Central memory CD4-positive, alpha-beta T cell (primary cell): ENCODE data around the gene EMC7.
"Not testable (repeated sequence)": the region's sequence is repeated elsewhere in the genome, so short reads cannot be mapped to it uniquely, and the experiment has no call there.

ENCODE experiments used
- DNase-seq: peaks from one replicate; pipeline ENCODE4 v3.0.0; 2022

EMC7 gene

DNA sequence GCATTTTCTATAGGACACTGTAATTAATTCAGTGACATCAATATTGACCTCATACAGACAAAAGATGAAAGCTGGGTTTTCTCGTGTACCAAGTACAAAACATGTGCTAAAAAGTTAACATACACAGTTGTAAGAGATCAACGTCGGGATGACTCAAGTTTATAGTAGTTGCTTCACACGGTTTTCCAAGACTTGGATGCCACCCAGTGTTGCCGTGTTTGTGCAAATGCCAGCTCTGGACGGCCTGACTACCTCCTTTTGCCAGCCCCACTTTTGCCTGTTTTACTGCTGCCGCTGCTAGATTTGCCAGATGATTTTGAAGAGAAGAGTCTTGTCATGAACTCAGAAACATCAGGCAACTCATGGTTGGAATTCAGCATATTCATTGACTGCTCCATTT is 17.6 kb downstream of the EMC7 start:
- no peak for DNase-seq

DNA sequence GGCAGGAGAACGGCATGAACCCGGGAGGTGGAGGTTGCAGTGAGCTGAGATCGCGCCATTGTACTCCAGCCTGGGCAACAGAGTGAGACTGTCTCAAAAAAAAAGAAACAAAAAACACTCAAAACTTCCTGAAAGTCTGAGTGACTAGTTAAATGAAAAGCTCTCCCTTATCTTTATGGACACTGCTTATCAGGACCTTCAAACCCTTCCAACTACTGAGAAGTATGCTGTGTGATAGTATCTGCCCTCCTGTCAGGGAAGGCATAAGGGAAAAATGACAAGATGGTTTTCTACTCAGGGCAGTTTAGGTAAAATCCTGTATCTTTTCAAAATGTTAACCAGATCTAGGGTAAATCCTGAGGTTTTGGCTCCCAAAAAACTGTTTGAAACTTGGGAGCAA is 21.8 kb downstream of the EMC7 start:
- no peak for DNase-seq

DNA sequence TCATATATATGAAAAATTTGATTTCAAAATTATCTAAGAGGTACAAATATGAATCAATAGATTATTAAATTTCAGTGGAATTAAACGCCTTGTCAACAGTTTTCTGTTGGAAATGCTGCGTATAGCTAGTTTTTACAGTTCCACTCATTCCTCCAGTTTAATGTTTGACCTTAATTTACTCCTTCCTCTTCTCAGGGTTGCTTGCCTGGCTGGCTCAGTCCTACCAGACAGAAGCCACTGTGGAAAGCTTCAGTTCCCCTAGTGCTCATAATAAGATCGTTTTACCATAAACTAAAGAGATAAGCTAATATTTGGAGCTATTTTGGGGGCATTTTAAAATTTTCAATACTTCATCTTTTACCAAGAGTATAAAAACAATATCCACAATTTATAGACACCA is 22.8 kb downstream of the EMC7 start:
- no peak for DNase-seq

DNA sequence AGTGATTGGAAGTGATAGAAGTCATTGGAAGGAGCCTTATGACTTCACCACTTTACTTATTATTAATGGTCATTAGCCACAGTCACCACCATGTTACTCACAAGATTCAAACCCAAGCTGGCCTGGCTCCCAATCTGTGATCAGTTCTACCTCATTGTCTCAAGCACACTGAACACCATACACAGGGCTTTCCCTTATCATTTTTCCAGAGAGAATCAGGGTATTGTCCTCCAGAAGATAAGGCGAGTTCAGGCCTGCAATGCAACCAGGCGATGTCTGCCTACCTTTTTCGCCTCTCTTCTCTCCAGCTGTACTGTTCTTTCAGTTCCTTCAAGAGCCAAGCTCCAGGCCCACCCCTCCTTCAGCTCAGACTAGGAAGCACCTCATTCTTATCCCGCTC is 24.9 kb downstream of the EMC7 start:
- no peak for DNase-seq

DNA sequence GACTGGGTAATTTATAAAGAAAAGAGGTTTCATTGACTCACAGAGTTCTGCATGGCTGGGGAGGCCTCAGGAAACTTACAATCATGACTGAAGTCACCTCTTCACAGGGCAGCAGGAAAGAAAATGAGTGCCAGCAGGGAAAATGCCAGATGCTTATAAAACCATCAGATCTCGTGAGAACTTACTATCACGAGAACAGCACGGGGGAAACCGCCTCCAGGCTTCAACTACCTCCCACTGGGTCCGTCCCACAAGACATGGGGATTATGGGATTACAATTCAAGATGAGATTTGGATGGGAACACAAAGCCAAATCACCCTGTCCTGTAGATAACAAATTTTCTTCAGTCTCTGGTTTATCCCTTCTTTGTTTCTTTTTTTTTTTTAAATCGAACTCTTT is 31.7 kb downstream of the EMC7 start:
- DNase-seq = no peak

DNA sequence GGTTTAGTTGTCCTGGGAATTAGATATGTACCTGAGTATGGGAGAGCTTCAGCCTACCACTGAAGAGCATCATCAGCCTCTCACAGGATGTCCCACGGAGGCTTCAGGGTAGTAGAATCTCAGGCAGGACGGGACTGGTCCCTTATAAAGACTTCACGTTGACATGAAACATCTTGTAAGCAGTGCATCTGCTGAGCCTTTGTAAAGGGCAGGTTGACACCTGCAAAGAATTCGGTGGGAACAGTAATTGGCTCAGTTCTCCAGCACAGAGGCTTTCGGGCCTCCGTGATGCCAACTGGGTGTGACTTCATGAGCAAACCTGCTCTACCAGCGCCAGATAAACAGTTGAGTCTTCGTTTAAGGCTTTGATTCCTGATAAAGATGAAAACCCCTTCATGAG is 35.7 kb downstream of the EMC7 start:
- DNase-seq = no peak

DNA sequence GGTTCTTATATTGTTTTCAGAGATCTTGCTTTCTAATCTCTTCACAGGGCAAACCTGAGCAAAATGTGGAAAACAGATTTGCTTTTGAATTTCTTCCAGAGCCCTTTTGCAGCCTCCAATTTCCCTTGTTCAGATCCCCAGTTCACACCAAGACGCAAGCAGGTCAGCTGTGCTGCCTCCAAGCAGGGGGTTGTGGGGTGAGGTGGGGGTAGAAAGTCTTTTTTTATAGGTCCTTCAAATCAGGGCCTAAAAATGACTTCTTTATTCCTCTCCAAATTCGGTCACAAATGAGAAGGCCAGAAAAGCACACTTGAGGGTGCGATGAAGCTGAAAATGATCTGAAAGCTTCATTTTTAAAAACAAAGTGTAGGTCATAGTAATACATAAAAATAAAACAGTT is 36.4 kb downstream of the EMC7 start:
- DNase-seq = no peak

DNA sequence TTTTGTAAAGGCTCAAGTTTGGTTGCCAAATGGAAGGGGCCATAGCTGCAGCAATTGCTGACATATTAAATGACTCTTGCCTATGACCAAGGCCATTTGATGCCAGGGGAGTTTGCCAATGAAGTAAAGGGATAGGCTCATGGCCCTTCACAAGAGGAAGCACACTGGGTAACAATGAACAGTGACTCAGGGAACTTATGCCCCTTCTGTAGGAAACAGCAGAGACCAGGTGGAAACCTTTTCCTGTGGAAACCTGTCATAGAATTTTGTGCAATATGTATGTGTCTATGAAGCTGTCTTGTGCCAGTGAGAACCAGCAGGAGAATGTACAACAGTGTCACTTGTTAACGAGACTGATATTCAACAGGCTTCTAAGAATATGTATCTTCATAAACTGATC is 37.2 kb downstream of the EMC7 start:
- no peak for DNase-seq

DNA sequence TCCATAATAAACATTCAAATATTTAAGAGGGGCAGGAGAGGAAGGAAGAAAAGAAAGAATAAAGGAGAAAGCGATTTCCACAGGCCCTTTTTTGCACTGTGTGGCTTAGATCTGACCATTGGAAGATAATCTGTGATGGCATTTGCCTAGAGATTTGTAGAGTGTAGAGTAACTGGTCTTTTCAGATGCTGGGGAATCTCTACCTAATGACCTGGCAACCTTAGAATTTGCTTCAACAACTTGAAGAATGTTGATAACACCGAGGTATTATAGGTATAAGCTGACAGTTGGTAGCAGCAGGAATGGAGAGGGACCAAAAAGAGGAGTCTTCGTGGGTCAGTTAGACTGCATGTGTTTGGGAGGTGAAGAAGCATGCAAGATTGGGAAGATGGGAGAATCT is 41.7 kb downstream of the EMC7 start:
- no peak for DNase-seq

DNA sequence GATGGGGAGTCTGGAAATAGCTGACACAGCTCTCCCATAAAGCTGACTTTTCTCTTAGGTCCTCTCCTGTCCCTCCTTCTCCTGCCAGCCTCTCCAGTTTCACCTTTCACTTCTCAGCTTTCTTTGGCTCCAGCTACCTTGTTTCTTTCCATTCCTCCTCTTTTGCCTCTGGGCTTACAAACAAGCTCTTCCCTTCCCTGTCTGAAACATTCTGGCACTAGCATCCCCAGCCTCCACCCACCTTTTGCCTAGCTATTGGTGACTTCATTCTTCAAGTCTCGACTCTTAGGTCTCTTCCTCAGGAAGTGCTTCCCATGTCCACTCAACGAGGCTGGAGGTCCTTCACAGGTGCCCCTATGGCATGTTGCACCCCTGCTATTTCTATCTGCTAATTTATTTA is 42.2 kb downstream of the EMC7 start:
- DNase-seq = no peak

DNA sequence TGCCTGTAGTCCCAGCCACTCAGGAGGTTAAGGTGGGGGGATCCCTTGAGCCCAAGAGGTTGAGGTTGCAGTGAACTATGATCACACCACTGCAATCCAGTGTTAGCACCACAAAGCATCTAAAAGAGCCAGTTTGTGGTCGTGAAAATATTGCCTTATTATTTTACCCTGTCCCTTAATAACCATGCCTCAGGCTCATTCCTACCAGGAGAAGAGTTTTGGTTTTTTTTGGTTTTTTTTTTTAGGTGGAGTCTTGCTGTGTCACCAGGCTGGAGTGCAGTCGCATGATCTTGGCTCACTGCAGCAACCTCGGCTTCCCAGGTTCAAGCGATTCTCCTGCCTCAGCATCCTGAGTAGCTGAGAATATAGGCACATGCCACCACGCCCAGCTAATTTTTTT is 44.8 kb downstream of the EMC7 start:
- DNase-seq = no peak

DNA sequence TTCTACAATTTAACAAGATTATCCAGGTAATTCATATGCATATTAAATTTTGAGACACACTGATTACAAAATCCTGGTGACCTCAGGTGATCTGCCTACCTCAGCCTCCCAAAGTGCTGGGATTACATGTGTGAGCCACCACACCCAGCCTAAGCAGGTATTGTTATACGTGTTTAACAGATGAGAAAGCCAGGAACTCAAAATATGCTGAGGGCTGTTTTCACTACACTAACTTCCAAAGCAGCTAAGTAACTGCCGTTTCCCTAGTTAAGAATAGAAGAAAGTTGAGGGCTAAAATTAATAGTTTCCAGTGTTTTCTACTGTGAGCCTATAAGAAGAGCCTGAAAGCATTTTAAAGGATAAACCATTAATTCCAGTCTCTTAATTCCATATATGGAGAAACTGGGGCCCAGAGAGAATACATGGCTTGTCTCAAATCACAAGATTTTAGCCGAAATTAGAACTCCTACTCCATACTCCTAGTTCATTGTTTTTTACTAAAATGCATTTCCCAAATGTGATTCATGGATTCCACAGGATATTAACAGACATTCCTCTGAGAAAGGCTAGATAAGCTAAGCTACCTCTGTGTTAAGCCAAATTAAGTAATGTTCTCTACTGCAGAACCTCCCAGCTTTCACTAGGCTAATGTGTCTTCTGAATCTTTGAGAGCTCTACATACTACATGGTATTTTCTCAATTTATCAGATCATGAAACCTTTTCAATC is 45.6 kb downstream of the EMC7 start:
- no peak for DNase-seq

DNA sequence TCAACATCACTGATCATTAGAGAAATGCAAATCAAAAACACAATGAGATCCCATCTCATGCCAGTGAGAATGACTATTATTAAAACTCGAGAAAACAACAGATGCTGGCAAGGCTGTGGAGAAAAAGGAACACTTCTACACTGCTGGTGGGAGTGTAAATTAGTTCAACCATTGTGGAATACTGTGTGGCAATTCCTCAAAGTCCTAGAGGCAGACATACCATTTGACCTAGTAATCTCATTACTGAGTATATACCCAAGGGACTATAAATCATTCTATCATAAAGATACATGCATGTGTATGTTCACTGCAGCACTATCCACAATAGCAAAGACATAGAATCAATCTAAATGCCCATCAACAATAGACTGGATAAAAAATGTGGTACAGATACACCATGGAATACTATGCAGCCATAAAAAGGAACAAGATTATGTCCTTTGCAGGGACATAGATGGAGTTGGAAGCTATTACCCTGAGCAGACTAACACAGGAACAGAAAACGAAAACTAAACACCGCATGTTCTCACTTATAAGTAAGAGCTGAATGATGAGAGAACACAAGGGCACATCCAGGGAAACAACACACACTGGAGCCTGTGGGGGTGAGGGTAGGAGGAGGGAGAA is 47.5 kb downstream of the EMC7 start:
- DNase-seq = no peak

DNA sequence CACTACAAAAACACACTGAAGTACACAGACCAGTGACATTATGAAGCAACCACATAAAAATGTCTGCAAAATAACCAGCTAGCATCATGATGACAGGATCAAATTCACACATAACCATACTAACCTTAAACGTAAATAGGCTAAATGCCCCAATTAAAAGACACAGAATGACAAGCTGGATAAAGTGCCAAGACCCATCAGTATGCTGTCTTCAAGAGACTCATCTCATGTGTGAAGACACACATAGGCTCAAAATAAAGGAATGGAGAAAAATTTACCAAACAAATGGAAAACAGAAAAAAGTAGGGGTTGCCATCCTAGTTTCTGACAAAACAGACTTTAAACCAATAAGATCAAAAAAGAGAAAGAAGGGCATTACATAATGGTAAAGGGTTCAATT is 51.3 kb downstream of the EMC7 start:
- not testable (repeated sequence) for DNase-seq

DNA sequence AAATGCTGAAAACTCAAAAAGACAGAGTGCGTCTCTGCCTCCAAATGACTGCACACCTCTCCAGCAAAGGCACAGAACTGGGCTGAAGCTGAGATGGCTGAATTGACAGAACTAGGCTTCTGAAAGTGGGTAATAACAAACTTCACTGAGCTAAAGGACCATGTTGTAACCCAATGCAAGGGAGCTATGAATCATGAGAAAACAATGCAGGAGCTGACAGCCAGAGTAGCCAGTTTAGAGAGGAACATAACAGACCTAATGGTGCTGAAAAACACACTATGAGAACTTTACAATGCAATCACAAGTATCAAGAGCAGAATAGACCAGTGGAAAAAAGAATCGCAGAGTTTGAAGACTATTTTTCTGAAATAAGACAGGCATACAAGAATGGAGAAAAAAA is 52.5 kb downstream of the EMC7 start:
- no peak for DNase-seq

DNA sequence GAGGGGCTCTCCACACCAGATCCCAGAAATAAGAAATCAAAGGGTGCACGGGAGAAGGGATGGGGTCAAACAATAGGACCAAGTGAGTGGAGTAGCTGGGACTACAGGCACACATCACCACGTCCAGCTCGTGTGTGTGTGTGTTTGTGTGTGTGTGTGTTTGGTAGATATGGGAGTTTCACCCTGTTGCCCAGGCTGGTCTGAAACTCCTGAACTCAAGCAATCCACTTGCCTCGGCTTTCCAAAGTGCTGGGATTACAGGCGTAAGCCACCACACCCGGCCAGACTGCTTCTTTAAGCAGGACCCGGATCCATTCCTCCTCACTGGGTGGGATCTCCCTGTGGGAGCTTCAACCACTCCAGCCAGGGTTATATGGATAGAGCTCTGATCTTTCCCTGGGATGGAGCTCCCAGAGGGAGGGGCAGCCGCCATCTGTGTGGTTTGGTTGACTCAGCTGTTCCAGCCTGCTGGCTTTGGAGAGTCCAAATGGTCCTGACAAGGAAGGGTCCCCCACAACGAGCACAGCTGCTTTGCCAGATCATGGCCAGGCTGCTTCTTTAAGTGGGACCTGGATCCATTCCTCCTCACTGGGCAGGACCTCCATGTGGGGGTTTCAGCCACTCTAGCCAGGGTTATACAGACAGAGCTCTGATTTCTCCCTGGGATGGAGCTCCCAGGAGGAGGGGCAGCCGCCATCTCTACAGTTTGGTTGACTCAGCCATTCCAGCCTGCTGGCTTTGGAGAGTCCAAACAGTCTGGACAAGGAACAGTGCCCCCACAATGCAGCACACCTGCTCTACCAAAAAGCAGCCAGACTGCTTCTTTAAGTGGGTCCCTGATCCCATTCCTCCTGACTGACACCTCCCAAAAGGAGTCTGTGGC is 53.5 kb downstream of the EMC7 start:
- DNase-seq = no peak

DNA sequence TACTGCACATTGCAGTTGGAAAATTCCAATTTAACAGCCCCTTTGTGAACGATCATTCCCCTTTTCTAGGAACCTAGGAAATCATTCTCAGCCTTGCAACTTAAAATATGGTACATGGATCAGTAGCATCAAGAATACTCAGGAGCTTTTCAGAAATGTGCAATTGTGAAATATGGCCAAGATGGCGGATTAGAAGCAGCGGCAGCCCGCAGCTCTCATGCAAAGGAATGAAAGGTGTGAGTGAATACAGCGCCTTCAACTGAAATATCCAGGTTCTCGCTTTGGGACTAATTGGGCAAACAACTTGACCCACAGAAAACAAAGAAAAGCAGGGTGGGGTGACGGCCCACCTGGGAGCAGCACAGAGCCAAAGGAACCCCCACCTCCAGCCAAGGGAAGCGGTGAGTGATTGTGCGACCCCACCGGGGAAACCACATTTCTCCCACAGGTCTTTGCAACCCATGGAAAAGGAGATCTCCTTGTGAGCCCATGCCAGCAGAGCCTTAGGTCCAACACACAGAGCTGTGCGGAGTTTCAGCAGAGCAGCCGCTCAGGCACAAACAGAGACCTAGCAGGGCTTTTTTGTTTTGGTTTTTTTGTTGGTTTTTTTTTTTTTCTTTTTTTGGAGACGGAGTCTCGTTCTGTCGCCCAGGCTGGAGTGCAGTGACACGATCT is 55.1 kb downstream of the EMC7 start:
- DNase-seq = no peak

DNA sequence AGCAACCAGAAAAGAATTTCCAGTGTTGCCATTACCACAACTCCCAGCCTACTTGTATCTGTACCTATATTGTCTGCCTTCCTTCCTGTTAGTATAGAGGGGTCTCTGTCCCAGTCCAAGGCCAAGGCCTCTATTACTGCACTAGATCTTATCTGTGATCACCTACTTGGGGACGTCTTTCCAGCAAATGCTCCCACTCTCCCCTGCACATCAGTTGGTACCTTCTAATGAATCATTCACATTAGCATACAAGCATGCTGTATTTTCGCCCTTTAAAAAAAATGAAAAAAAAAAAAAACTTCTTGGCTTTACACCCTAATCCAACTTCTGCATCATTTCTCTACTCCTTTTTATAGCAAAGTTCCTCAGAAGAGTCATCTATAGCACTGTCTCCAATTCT is 57.8 kb downstream of the EMC7 start:
- no peak for DNase-seq

DNA sequence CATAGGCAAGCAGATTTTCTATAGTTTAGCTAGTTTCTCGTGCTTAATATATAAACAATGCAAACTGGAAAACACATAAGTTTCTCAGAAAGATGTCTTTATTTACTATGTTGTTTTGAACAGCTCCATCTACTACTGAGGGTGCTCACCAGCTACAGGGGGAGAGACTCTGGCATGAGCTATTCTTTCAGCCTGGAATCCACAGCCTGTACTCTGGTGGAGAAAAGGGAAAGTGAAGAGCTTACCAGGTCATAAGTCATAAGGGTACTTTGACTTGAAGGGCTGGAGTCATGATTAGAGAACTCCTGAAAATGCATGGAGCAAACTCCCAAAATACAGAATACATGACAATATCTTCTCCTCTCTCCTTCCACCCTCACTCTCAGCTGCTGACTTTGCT is 58.3 kb downstream of the EMC7 start:
- DNase-seq = no peak

DNA sequence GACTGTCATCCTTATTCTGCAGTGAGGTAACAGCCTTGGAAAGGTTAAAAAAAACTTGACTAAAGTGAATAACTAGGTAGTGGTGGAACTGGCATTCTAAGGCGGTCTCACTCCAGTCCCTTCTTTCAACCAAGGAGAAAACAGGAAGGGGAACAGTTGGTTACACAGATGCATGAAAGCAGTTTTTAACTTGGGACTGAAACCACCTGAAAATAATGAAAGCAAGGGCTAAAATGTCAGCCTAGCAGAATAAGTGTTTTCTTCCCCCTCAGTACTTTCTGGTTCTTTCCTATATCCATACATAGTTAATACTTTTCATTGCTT is 61.9 kb downstream of the EMC7 start:
- no peak for DNase-seq

DNA sequence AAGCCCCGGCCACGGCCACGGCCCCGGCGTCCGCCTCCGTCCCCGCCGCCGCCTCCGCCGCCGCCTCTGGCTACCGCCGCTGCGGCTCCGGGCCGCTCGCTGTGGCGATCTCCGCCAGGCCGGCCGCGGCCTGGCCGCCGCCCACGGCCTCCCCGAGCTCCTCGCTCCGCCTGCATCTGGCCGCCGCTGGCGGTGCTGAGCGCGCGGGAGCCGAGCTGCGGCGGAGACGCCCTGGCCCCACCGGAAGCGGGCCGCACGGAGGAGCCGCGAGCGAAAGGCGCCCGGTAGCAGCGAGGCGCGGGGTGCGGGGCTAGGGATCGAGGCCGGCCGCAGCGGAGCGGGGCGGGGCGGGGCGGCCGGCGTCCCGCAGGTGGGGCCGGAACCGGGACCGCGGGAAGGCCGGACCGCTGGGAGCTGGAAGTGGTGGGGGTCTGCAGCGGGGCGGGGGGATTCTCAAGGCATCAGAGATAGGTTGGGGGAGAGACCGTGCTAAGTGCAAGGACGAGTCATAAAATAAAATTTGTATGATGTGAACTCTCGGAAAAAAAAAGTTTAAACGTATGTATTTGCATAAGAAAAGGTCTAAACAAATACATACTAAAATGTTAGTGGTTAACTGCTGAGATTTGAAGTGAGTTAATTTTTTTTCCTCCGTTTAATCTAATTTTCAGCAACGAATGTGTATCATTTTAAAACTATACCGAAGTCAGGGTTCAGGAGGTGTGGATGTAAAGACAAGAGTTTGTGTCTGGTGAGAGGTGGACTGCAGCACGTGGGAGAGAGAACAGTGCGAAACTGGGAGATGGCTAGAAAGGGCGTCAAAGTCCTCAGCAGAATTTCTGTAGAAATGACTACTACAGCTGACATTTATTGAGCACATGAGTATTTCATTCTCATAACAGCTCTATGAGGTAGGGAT is 62.5 kb downstream of the EMC7 start, which contains the start of gene AVEN:
TSS of gene AVEN (minus strand) at position 334 of the 919 bp plus-strand sequence. CDS start at position 176, 158 bp downstream.
- peak; percentile 64 for DNase-seq
